Suprapubic skin (tissue), 4 donors: ENCODE measurements around the gene GRK5.

ENCODE experiments used
- EP300 ChIP-seq: sonication (generic); formaldehyde crosslinking; IDR thresholded peaks from one replicate; pipeline ENCODE4 v1.6.1; 2017; ENCODE audit warnings: antibody characterized with exemption
- POLR2A ChIP-seq, 2 donors: fragments of 450-650 bp; IDR thresholded peaks; one replicate each; pipeline ENCODE4 v1.6.1; 2017; ENCODE audit warnings: antibody characterized with exemption in 2 of 2, mild to moderate bottlenecking in 2 of 2, moderate library complexity in 2 of 2
- POLR2AphosphoS5 ChIP-seq, 3 donors: sonication (generic); formaldehyde crosslinking; IDR thresholded peaks; one replicate each; pipeline ENCODE4 v1.6.1; 2017; ENCODE audit warnings: antibody characterized with exemption in 3 of 3
- TF ChIP-seq, protein P1 (sequence below), 2 donors: fragments of 200-600 bp in 1 of 2; fragments of 450-650 bp in 1 of 2; sonication (generic) in 1 of 2; IDR thresholded peaks; one replicate each; pipeline ENCODE4 v1.5.1; 2016 to 2019; ENCODE audit warnings: antibody characterized with exemption in 2 of 2, mild to moderate bottlenecking in 1 of 2, moderate library complexity in 1 of 2

DNA sequence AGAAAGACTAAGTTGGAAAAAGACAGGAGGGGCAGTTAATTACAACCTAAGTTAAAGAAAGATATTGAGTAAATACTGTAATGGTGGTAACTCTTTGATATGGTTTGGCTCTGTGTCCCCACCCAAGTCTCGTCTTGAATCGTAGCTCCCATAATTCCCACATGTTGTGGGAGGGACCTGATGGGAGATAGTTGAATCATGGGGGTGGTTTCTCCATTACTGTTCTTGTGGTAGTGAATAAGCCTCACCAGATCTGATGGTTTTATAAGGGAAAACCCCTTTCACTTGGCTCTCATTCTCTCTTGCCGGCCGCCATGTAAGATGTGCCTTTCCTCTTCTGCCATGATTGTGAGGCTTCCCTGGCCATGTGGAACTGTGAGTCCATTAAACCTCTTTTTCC, 143.8 kb downstream of the GRK5 start:
- TF ChIP-seq POLR2A (IDR thresholded peaks at IDR 0.05): no peak
- no peak for TF ChIP-seq POLR2AphosphoS5 (IDR thresholded peaks at IDR 0.05)
- TF ChIP-seq, protein P1, sequence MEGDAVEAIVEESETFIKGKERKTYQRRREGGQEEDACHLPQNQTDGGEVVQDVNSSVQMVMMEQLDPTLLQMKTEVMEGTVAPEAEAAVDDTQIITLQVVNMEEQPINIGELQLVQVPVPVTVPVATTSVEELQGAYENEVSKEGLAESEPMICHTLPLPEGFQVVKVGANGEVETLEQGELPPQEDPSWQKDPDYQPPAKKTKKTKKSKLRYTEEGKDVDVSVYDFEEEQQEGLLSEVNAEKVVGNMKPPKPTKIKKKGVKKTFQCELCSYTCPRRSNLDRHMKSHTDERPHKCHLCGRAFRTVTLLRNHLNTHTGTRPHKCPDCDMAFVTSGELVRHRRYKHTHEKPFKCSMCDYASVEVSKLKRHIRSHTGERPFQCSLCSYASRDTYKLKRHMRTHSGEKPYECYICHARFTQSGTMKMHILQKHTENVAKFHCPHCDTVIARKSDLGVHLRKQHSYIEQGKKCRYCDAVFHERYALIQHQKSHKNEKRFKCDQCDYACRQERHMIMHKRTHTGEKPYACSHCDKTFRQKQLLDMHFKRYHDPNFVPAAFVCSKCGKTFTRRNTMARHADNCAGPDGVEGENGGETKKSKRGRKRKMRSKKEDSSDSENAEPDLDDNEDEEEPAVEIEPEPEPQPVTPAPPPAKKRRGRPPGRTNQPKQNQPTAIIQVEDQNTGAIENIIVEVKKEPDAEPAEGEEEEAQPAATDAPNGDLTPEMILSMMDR (IDR thresholded peaks at IDR 0.05): no peak
- no peak for TF ChIP-seq EP300
